Endothelial cell (in vitro differentiated cells): ENCODE results near the gene PDLIM3. TPM values are rescaled to one million over a fixed set of nuclear protein-coding genes. Genes with fewer than 3 reads are reported as not detected.
A peak's percentile ranks its signal among the peaks of the same experiment; 100 is the strongest.

Experiments used
- DNase-seq: peaks from one replicate; pipeline ENCODE4 v3.0.0; 2021; ENCODE audit warnings: low spot score
- H3K27ac Mint-ChIP-seq: one replicate; pipeline ENCODE4 v1.8.0; 2021; ENCODE audit warnings: mixed read lengths, inconsistent platforms; ENCODE audit not compliant: unreplicated experiment
- H3K27me3 Mint-ChIP-seq: one replicate; pipeline ENCODE4 v1.8.0; 2021; ENCODE audit warnings: mild to moderate bottlenecking, moderate library complexity, mixed read lengths, inconsistent platforms; ENCODE audit not compliant: unreplicated experiment
- H3K36me3 Mint-ChIP-seq: one replicate; pipeline ENCODE4 v1.8.0; 2021; ENCODE audit warnings: mild to moderate bottlenecking, low read depth, mixed read lengths, inconsistent platforms; ENCODE audit not compliant: unreplicated experiment
- H3K4me1 Mint-ChIP-seq: one replicate; pipeline ENCODE4 v1.8.0; 2021; ENCODE audit warnings: mild to moderate bottlenecking, mixed read lengths, inconsistent platforms; ENCODE audit not compliant: unreplicated experiment
- H3K4me3 Mint-ChIP-seq: one replicate; pipeline ENCODE4 v1.8.0; 2021; ENCODE audit warnings: mild to moderate bottlenecking, mixed read lengths, inconsistent platforms; ENCODE audit not compliant: unreplicated experiment
- H3K9me3 Mint-ChIP-seq: one replicate; pipeline ENCODE4 v1.8.0; 2021; ENCODE audit warnings: mixed read lengths, inconsistent platforms; ENCODE audit not compliant: unreplicated experiment
- CTCF ChIP-seq: fragments of 200-600 bp; sonication (generic); IDR thresholded peaks from one replicate; pipeline ENCODE4 v1.5.0; 2021; ENCODE audit warnings: antibody characterized with exemption; ENCODE audit not compliant: unreplicated experiment
- total RNA-seq: library from RNA; stranded (reverse); fragmentation: NEBNext Ultra II Directional; extraction: Animal tissue kit (Norgen Biotek cat#: 25700); gene quantifications from one replicate; pipeline ENCODE4 v1.2.1, GENCODE V29; 2021; ENCODE audit not compliant: unreplicated experiment

Gene PDLIM3
- total RNA-seq, 1 donor from 2014 or later = 0.67 TPM

- H3K4me3 Mint-ChIP-seq = no peak overlapping the region
- DNase-seq = no peak
- no peak for TF ChIP-seq CTCF
- H3K36me3 Mint-ChIP-seq = peaks cover 5% of the 10 kb centered on the region
- H3K27ac Mint-ChIP-seq = no peak overlapping the region
- peaks cover 6% of the 10 kb centered on the region for H3K27me3 Mint-ChIP-seq
- H3K4me1 Mint-ChIP-seq = peaks cover 8% of the 10 kb centered on the region
- no peaks in the 10 kb centered on the region for H3K9me3 Mint-ChIP-seq
Measured at GRCh38 chr4:185576962-185577950, 41.9 kb upstream of the PDLIM3 start.

GRCh38 chr4:185576314-185576961 lies 41.1 kb upstream of the PDLIM3 start:
- peaks cover 8% of the 10 kb centered on the region for H3K4me1 Mint-ChIP-seq
- no peak for TF ChIP-seq CTCF
- H3K27me3 Mint-ChIP-seq = peaks cover 6% of the 10 kb centered on the region
- H3K27ac Mint-ChIP-seq = no peak overlapping the region
- H3K4me3 Mint-ChIP-seq = no peak overlapping the region
- no peaks in the 10 kb centered on the region for H3K9me3 Mint-ChIP-seq
- H3K36me3 Mint-ChIP-seq = peaks cover 5% of the 10 kb centered on the region
- DNase-seq = no peak

GRCh38 chr4:185573651-185574199 lies 38.4 kb upstream of the PDLIM3 start:
- Mint-ChIP-seq H3K9me3 (no peaks in the 10 kb centered on the region), H3K27ac (peak overlapping the region; percentile 93), H3K4me1 (peaks cover 8% of the 10 kb centered on the region), H3K36me3 (no peaks in the 10 kb centered on the region), H3K27me3 (peaks cover 3% of the 10 kb centered on the region), H3K4me3 (no peak overlapping the region)
- DNase-seq = peak; percentile 33
- no peak for TF ChIP-seq CTCF

- TF ChIP-seq CTCF = no peak
- Mint-ChIP-seq H3K4me1 (peaks cover 8% of the 10 kb centered on the region), H3K27ac (no peak overlapping the region), H3K27me3 (peaks cover 6% of the 10 kb centered on the region), H3K4me3 (no peak overlapping the region), H3K9me3 (no peaks in the 10 kb centered on the region), H3K36me3 (peaks cover 2% of the 10 kb centered on the region)
- DNase-seq = no peak
Measured at GRCh38 chr4:185570727-185571126, 35.4 kb upstream of the PDLIM3 start.
